WI38 (cell line): ENCODE data around the gene TCEAL8.

Experiments
- H3K4me3 ChIP-seq: 2 replicates; pipeline ENCODE4 v1.5.1; 2011; ENCODE audit warnings: low read depth, mild to moderate bottlenecking, control low read depth, low read length
- CTCF ChIP-seq: IDR thresholded peaks from 2 replicates; pipeline ENCODE4 v1.5.1; 2012; ENCODE audit warnings: low read depth, mild to moderate bottlenecking, control low read depth, low read length

The TCEAL8 gene

GRCh38 chrX:103214870-103215424 is 40.0 kb downstream of the TCEAL8 start, which contains the start of gene BEX4:
Gene BEX4 (plus strand): TSS chrX:103215108. CDS start chrX:103216154, 1,046 bp downstream.
- H3K4me3 ChIP-seq = peak within 1 kb of the TSS; percentile 68
- no peak for TF ChIP-seq CTCF

- H3K4me3 ChIP-seq = no peak overlapping the region
- no peak for TF ChIP-seq CTCF
Measured at GRCh38 chrX:103212749-103213457, 42.1 kb downstream of the TCEAL8 start.

- no peak overlapping the region for H3K4me3 ChIP-seq
- TF ChIP-seq CTCF = no peak
Measured at GRCh38 chrX:103211012-103211715, 43.8 kb downstream of the TCEAL8 start.

GRCh38 chrX:103210056-103210455 is 44.9 kb downstream of the TCEAL8 start:
- TF ChIP-seq CTCF = no peak
- H3K4me3 ChIP-seq = no peak overlapping the region
